GM10248 (cell line): ENCODE measurements around the gene PRKCZ.
"Not testable (repeated sequence)": the region's sequence is repeated elsewhere in the genome, so short reads cannot be mapped to it uniquely, and the experiment has no call there.

Source experiments
- CTCF ChIA-PET: fragments of 300-600 bp; sonication (Branson Sonifier 250); formaldehyde crosslinking; extraction: SDS; loops from one replicate; lab custom pipeline; 2021; ENCODE audit warnings: antibody characterized with exemption; lab: Yijun Ruan, JAX
- POLR2A ChIA-PET: fragments of 350-650 bp; sonication (Branson Sonifier 250); formaldehyde crosslinking; extraction: SDS; loops from one replicate; lab custom pipeline; 2020; ENCODE audit warnings: antibody characterized with exemption; lab: Yijun Ruan, JAX
- DNase-seq: peaks from one replicate; pipeline ENCODE4 v3.0.0; 2012; ENCODE audit errors: extremely low spot score
- TF ChIP-seq, protein P1 (sequence below): IDR thresholded peaks from 2 replicates; pipeline ENCODE4 v1.5.1; 2012; ENCODE audit warnings: mild to moderate bottlenecking, low read depth; ENCODE audit errors: extremely low read depth, missing control alignments, control extremely low read depth

The PRKCZ gene

DNA sequence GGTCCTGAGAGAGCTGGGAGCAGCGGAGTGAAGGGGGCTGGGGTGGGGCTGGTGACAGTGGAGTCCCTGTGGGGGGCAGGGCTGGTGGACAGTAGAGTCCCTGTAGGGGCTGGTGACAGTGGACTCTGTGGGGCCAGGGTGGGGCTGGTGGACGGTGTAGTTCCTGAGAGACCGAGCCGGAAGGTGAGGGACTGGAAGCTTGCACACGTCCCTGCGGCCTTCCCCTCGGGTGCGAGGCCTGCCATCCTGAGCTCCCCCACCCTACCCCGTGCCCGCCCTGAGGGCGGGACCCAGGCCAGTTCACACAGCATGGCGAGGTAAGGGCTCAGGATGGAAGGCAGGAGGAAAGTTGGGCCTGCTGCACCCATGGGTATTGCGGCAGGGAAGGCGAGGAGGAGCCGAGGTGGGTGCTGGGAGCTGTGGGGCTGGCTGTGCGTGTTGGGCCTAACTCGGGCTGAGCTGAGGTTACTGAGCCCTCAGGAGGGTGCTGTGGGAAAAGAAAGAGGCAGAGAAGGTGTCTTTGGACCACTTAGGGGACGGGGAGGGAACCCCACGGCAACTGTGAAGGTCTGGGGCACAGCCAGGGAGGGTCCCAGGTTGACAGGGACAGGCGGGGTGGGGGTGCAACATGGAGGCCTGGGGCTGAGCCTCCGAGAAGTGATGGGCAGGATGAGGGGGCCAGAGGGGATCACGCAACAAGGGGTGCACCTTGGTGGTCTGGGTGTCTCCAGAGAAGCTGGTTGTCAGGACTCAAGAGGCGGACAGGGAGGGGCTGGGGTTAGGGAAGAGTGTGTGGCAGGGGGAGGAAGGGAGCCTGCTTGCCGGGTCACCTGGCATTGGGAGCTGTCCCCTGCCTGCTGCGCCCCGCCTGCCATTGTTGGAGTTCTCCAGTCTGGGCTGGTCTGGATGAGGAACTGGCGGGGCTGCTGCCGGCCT, 60.8 kb downstream of the PRKCZ start:
- ChIA-PET CTCF (interaction anchor here (3.0 kb wide), 1 partner anchor 28 kb away, joined by 9 read pairs; no protein-coding TSS in a partner anchor), POLR2A (interaction anchor here (0.5 kb wide), 1 partner anchor 78 kb away, joined by 3 read pairs; no protein-coding TSS in a partner anchor)
- no peak for DNase-seq
- TF ChIP-seq, protein P1, sequence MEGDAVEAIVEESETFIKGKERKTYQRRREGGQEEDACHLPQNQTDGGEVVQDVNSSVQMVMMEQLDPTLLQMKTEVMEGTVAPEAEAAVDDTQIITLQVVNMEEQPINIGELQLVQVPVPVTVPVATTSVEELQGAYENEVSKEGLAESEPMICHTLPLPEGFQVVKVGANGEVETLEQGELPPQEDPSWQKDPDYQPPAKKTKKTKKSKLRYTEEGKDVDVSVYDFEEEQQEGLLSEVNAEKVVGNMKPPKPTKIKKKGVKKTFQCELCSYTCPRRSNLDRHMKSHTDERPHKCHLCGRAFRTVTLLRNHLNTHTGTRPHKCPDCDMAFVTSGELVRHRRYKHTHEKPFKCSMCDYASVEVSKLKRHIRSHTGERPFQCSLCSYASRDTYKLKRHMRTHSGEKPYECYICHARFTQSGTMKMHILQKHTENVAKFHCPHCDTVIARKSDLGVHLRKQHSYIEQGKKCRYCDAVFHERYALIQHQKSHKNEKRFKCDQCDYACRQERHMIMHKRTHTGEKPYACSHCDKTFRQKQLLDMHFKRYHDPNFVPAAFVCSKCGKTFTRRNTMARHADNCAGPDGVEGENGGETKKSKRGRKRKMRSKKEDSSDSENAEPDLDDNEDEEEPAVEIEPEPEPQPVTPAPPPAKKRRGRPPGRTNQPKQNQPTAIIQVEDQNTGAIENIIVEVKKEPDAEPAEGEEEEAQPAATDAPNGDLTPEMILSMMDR = no peak

DNA sequence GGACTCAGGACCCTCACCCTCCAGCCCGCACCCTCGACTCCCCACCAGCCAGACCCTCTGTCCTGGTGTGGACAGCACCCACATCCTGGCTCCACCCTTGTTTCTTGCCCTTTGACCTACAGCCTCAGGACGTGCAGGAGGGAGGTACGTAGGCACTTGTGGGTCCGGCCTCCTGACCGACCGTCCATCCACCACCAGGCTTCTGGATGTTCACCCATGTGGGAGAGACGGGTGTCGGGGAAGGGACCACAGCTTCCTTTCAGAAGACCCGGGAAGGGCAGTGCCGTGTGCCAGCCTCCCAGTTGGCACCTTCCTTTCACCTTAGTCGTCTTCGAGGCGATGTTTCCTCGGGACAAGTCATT, 61.4 kb downstream of the PRKCZ start:
- ChIA-PET POLR2A (no interaction called here), CTCF (interaction anchor here (3.0 kb wide), 1 partner anchor 27 kb away, joined by 9 read pairs; no protein-coding TSS in a partner anchor)
- TF ChIP-seq, protein P1 = no peak

DNA sequence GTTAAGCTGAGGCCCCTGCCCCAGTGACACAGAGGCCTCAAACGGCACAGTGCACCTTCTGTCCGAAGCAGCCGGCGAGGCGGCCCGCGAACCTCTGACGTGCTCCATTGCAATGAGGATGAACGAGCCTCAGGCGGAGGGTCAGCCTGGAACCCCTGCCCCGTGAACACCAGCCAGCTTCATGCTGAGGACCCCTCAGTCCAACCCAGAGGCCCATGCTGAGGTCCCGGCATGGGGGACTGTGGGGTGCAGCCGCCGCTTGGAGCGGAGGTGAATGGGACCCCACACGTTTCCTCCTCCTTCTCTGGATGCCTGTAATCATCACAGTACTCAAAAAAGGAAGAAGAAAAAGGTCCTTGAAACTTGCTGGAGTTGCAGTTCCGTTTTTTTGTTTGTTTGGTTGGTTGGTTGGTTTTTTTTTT, 62.1 kb downstream of the PRKCZ start:
- TF ChIP-seq, protein P1 = no peak
- peak; percentile 74 for DNase-seq
- POLR2A ChIA-PET = no interaction called here
- CTCF ChIA-PET = interaction anchor here (3.0 kb wide), 1 partner anchor 27 kb away, joined by 9 read pairs; no protein-coding TSS in a partner anchor

More for the DNA sequence above, 61.4 kb downstream of the PRKCZ start:
- DNase-seq = no peak

DNA sequence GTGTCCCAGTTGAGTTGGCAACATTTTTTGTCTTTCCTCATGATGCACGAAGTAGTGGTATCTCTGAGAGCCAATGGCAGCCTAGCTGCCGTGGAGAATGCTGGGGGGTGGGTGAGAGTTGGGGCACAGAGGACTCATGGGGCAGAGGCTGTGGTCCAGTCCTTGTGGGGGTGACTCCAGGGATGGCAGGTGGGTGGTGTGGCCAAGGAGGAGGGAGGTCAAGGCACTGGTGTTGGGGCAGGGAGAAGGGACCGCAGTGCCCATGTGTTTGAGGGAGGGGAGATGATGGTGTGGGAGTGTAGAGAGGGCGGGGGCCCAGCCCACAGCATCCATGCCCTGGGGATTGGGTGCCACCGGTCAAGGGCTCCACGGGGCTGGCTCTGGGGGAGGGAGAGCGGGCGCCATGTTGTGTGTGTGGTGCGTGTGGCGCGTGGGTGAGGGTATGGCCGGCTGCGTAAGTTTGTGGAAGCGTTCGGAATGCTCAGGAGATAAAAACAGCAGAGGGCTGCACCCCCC, 63.5 kb downstream of the PRKCZ start:
- DNase-seq = no peak
- ChIA-PET POLR2A (no interaction called here), CTCF (interaction anchor here (1.7 kb wide), 1 partner anchor 13 kb away, joined by 6 read pairs; no protein-coding TSS in a partner anchor)
- TF ChIP-seq, protein P1 = no peak

DNA sequence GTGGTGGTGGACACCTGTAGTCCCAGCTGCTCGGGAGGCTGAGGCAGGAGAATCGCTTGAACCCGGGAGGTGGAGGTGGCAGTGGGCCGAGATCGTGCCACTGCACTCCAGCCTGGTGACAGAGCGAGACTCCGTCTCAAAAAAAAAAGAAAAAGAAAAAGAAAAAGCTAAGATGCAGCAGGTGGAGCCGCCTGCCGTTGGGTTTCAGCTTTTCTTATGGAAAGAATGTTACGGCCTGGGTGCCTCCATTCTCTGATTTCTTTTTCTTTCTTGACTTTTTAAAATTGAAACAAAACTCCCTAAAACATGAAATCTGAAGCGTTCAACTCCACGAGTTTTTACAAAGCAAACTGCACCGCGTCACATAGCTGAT, 64.4 kb downstream of the PRKCZ start:
- POLR2A ChIA-PET, DNase-seq: not testable (repeated sequence)
- CTCF ChIA-PET = interaction anchor here (1.6 to 1.7 kb wide), 2 partner anchors 12 to 70 kb away, joined by 6 read pairs; no protein-coding TSS in a partner anchor

DNA sequence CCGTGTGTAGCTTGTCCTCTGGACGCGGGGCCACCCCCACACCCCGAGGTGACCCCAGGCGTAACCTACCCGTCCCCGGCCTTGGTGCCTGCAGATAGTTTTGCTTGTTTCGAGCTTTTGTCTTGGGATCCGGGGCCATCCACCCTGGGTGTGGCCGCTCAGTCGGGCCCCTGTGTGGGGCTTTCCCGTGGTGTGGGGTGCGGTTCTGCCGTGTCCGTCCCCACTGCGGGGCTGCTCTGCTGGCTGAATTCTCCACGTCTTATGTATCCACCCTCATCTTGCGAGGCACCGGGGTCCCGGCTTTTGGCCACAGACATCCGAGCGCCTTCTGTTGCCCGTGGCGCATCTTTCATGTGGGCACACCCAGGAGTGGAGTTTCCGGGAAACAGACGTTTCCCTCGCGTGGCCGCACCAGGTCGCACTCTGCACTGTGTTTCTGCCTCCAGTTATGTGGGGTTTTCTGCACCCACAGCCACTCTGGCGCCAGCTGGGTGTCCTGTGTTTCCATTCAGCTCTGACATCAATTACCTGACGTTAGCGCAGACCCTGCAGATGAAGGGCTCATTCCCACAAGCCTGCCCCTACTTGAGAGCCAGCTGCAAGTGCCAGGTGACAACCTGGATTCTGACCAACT, 64.9 kb downstream of the PRKCZ start:
- DNase-seq = no peak
- TF ChIP-seq, protein P1 = no peak
- CTCF ChIA-PET = interaction anchor here (1.5 to 1.7 kb wide), 3 partner anchors 12 to 70 kb away, joined by 4 to 6 read pairs (median 6); no protein-coding TSS in a partner anchor
- POLR2A ChIA-PET = no interaction called here
